Left ventricle myocardium inferior (tissue), 1 donor: ENCODE measurements around the gene XXYLT1. TPM values are rescaled to one million over a fixed set of nuclear protein-coding genes. Genes with fewer than 3 reads are reported as not detected.
A peak's percentile ranks its signal among the peaks of the same experiment; 100 is the strongest.

ENCODE experiments used
- DNase-seq: peaks from one replicate; pipeline ENCODE4 v3.0.0-alpha.2; 2020
- H3K27ac ChIP-seq: fragments of 200-600 bp; replicated peaks from 2 replicates; pipeline ENCODE4 v1.8.0; 2021
- H3K27me3 ChIP-seq: fragments of 200-600 bp; 2 replicates; pipeline ENCODE4 v1.8.0; 2021; ENCODE audit warnings: low read depth
- H3K36me3 ChIP-seq: fragments of 200-600 bp; 2 replicates; pipeline ENCODE4 v1.8.0; 2021
- H3K4me1 ChIP-seq: fragments of 200-600 bp; 2 replicates; pipeline ENCODE4 v1.8.0; 2021
- H3K4me3 ChIP-seq: fragments of 200-600 bp; 2 replicates; pipeline ENCODE4 v1.8.0; 2021; ENCODE audit warnings: mild to moderate bottlenecking, moderate library complexity
- H3K9me3 ChIP-seq: fragments of 200-600 bp; replicated peaks from 2 replicates; pipeline ENCODE4 v1.8.0; 2021
- CTCF ChIP-seq: fragments of 200-600 bp; IDR thresholded peaks from 2 replicates; pipeline ENCODE4 v1.8.0; 2021; ENCODE audit warnings: antibody characterized with exemption, mild to moderate bottlenecking, borderline replicate concordance
- intact Hi-C: fragments of 100-400 bp; cut with micrococcal nuclease; formaldehyde crosslinking; loops from one replicate; pipeline ENCODE4 v1.11.0; 2022
- total RNA-seq: library from RNA; stranded (reverse); fragmentation: NEBNext Ultra II Directional; extraction: Animal tissue kit (Norgen Biotek cat#: 25700); gene quantifications from one replicate; pipeline ENCODE4 v1.2.1, GENCODE V29; 2021
- donor health status: DM: no; HTN: yes; CAD: no; lungs with severe emphysema.

The XXYLT1 gene
- total RNA-seq, 1 donor from 2014 or later: 2.3 TPM

GRCh38 chr3:195097331-195098255 lies 173.4 kb downstream of the XXYLT1 start:
- Histone ChIP-seq H3K9me3 (no peaks in the 10 kb centered on the region), H3K27ac (peak overlapping the region; percentile 67), H3K27me3 (no peaks in the 10 kb centered on the region), H3K4me1 (peaks cover 43% of the 10 kb centered on the region), H3K4me3 (no peak overlapping the region), H3K36me3 (no peaks in the 10 kb centered on the region)
- no peak for TF ChIP-seq CTCF
- peak; percentile 24 for DNase-seq
- intact Hi-C loops: no loop called here

- H3K27ac ChIP-seq: peak overlapping the region; percentile 67
- intact Hi-C loops: no loop called here
Observed at GRCh38 chr3:195096484-195097330, 174.3 kb downstream of the XXYLT1 start.

GRCh38 chr3:195096053-195096452 lies 174.9 kb downstream of the XXYLT1 start:
- no peak for TF ChIP-seq CTCF
- Histone ChIP-seq H3K36me3 (no peaks in the 10 kb centered on the region), H3K4me1 (peaks cover 30% of the 10 kb centered on the region), H3K4me3 (no peak overlapping the region), H3K27me3 (no peaks in the 10 kb centered on the region), H3K27ac (no peak overlapping the region), H3K9me3 (no peaks in the 10 kb centered on the region)
- intact Hi-C loops: no loop called here
- no peak for DNase-seq

More at GRCh38 chr3:195096484-195097330, 174.3 kb downstream of the XXYLT1 start:
- Histone ChIP-seq H3K36me3 (no peaks in the 10 kb centered on the region), H3K27me3 (no peaks in the 10 kb centered on the region), H3K4me3 (no peak overlapping the region), H3K4me1 (peaks cover 36% of the 10 kb centered on the region), H3K9me3 (no peaks in the 10 kb centered on the region)
- peak; percentile 9 for DNase-seq
- TF ChIP-seq CTCF: no peak

GRCh38 chr3:195095704-195096036 lies 175.3 kb downstream of the XXYLT1 start:
- Histone ChIP-seq H3K36me3 (no peaks in the 10 kb centered on the region), H3K4me3 (no peak overlapping the region), H3K27ac (no peak overlapping the region), H3K4me1 (peaks cover 26% of the 10 kb centered on the region), H3K27me3 (no peaks in the 10 kb centered on the region), H3K9me3 (no peaks in the 10 kb centered on the region)
- DNase-seq: peak; percentile 5
- intact Hi-C loops: no loop called here
- TF ChIP-seq CTCF: no peak

- intact Hi-C loops: no loop called here
- H3K4me1 ChIP-seq: peaks cover 21% of the 10 kb centered on the region
- no peaks in the 10 kb centered on the region for H3K27me3 ChIP-seq
- no peak overlapping the region for H3K27ac ChIP-seq
- DNase-seq: peak; percentile 8
- no peak for TF ChIP-seq CTCF
- no peaks in the 10 kb centered on the region for H3K9me3 ChIP-seq
- H3K36me3 ChIP-seq: no peaks in the 10 kb centered on the region
- H3K4me3 ChIP-seq: no peak overlapping the region
Observed at GRCh38 chr3:195095035-195095703, 175.8 kb downstream of the XXYLT1 start.
